Measurements from ENCODE around the gene PGC. TPM values are rescaled to one million over a fixed set of nuclear protein-coding genes. Genes with fewer than 3 reads are reported as not detected.
A peak's percentile ranks its signal among the peaks of the same experiment; 100 is the strongest.

Gene PGC
- total and polyA plus RNA-seq, 5 donors = 0.42 to 1.00 TPM; not detected in 3

- Histone ChIP-seq H3K9me3 (ENCODE audit: control insufficient read depth, low read length) (no peaks in the 10 kb centered on the region), H3K27ac (ENCODE audit: low read length) (no peak overlapping the region), H3K4me1 (ENCODE audit: control insufficient read depth, insufficient read depth, low read length) (peaks cover 23% of the 10 kb centered on the region), H3K4me3 (ENCODE audit: low read length) (no peak overlapping the region), H3K27me3 (ENCODE audit: control insufficient read depth, insufficient read depth) (no peaks in the 10 kb centered on the region)
- DNase-seq = no peak
- 86% methylated on average over 14 of the region's 14 CpGs for WGBS
- intact Hi-C loops (cut with DNase I) = no loop called here
- no peak for ATAC-seq
Measured at GRCh38 chr6:41702771-41703494, 44.3 kb downstream of the PGC start.

GRCh38 chr6:41702089-41702745 lies 45.0 kb downstream of the PGC start:
- Histone ChIP-seq H3K27me3 (ENCODE audit: control insufficient read depth, insufficient read depth) (no peaks in the 10 kb centered on the region), H3K4me1 (ENCODE audit: control insufficient read depth, insufficient read depth, low read length) (peaks cover 17% of the 10 kb centered on the region), H3K9me3 (ENCODE audit: control insufficient read depth, low read length) (no peaks in the 10 kb centered on the region), H3K4me3 (ENCODE audit: low read length) (no peak overlapping the region), H3K27ac (ENCODE audit: low read length) (no peak overlapping the region)
- WGBS = 93% methylated on average over 10 of the region's 10 CpGs
- ATAC-seq = no peak
- intact Hi-C loops (cut with DNase I) = no loop called here
- DNase-seq = no peak

- DNase-seq (peak; percentile 58 to 74 (median 71)), ATAC-seq (peak; percentile 44 to 79)
- 70% methylated on average over 20 of the region's 20 CpGs for WGBS
- H3K27ac ChIP-seq (ENCODE audit: low read length) = peak overlapping the region; percentile 55
- peaks cover 8% of the 10 kb centered on the region for H3K4me1 ChIP-seq (ENCODE audit: control insufficient read depth, insufficient read depth, low read length)
- H3K4me3 ChIP-seq (ENCODE audit: low read length) = no peak overlapping the region
- H3K27me3 ChIP-seq (ENCODE audit: control insufficient read depth, insufficient read depth) = no peaks in the 10 kb centered on the region
- no peaks in the 10 kb centered on the region for H3K9me3 ChIP-seq (ENCODE audit: control insufficient read depth, low read length)
- intact Hi-C loops (cut with DNase I) = no loop called here
Measured at GRCh38 chr6:41700463-41701347, 46.5 kb downstream of the PGC start.

- no peak overlapping the region for H3K27ac ChIP-seq (ENCODE audit: low read length)
- no peak for ATAC-seq
- intact Hi-C loops (cut with DNase I) = no loop called here
Measured at GRCh38 chr6:41699063-41699462, 48.1 kb downstream of the PGC start.

GRCh38 chr6:41697861-41698781 lies 49.1 kb downstream of the PGC start:
- peak overlapping the region; percentile 30 for H3K27ac ChIP-seq (ENCODE audit: low read length)
- intact Hi-C loops (cut with DNase I) = no loop called here
- peak in 1 of 2 donors; percentile 17 for ATAC-seq

More at GRCh38 chr6:41699063-41699462, 48.1 kb downstream of the PGC start:
- peaks cover 8% of the 10 kb centered on the region for H3K4me1 ChIP-seq (ENCODE audit: control insufficient read depth, insufficient read depth, low read length)
- H3K4me3 ChIP-seq (ENCODE audit: low read length) = no peak overlapping the region
- H3K9me3 ChIP-seq (ENCODE audit: control insufficient read depth, low read length) = no peaks in the 10 kb centered on the region
- no peaks in the 10 kb centered on the region for H3K27me3 ChIP-seq (ENCODE audit: control insufficient read depth, insufficient read depth)
- 80% methylated on average over 2 of the region's 2 CpGs for WGBS
- DNase-seq = no peak

GRCh38 chr6:41696788-41697187 lies 50.4 kb downstream of the PGC start:
- 97% methylated on average over 6 of the region's 6 CpGs for WGBS
- no peak for DNase-seq
- no peaks in the 10 kb centered on the region for H3K27me3 ChIP-seq (ENCODE audit: control insufficient read depth, insufficient read depth)
- H3K27ac ChIP-seq (ENCODE audit: low read length) = no peak overlapping the region
- no peak overlapping the region for H3K4me3 ChIP-seq (ENCODE audit: low read length)
- no peaks in the 10 kb centered on the region for H3K9me3 ChIP-seq (ENCODE audit: control insufficient read depth, low read length)
- H3K4me1 ChIP-seq (ENCODE audit: control insufficient read depth, insufficient read depth, low read length) = peaks cover 11% of the 10 kb centered on the region
- intact Hi-C loops (cut with DNase I) = no loop called here
- no peak for ATAC-seq

More at GRCh38 chr6:41697861-41698781, 49.1 kb downstream of the PGC start:
- no peak overlapping the region for H3K4me3 ChIP-seq (ENCODE audit: low read length)
- 48% methylated on average over 15 of the region's 15 CpGs for WGBS
- H3K4me1 ChIP-seq (ENCODE audit: control insufficient read depth, insufficient read depth, low read length) = peaks cover 11% of the 10 kb centered on the region
- H3K9me3 ChIP-seq (ENCODE audit: control insufficient read depth, low read length) = no peaks in the 10 kb centered on the region
- H3K27me3 ChIP-seq (ENCODE audit: control insufficient read depth, insufficient read depth) = no peaks in the 10 kb centered on the region
- no peak for DNase-seq

GRCh38 chr6:41695825-41696224 lies 51.4 kb downstream of the PGC start:
- no peaks in the 10 kb centered on the region for H3K9me3 ChIP-seq (ENCODE audit: control insufficient read depth, low read length)
- no peak for DNase-seq
- no peaks in the 10 kb centered on the region for H3K27me3 ChIP-seq (ENCODE audit: control insufficient read depth, insufficient read depth)
- 90% methylated on average over 6 of the region's 6 CpGs for WGBS
- no peak overlapping the region for H3K4me3 ChIP-seq (ENCODE audit: low read length)
- intact Hi-C loops (cut with DNase I) = no loop called here
- H3K27ac ChIP-seq (ENCODE audit: low read length) = no peak overlapping the region
- H3K4me1 ChIP-seq (ENCODE audit: control insufficient read depth, insufficient read depth, low read length) = peaks cover 8% of the 10 kb centered on the region
- ATAC-seq = no peak

GRCh38 chr6:41694815-41695526 lies 52.2 kb downstream of the PGC start:
- WGBS = 85% methylated on average over 6 of the region's 6 CpGs
- no peaks in the 10 kb centered on the region for H3K27me3 ChIP-seq (ENCODE audit: control insufficient read depth, insufficient read depth)
- intact Hi-C loops (cut with DNase I) = no loop called here
- ATAC-seq (no peak), DNase-seq (no peak)
- no peaks in the 10 kb centered on the region for H3K9me3 ChIP-seq (ENCODE audit: control insufficient read depth, low read length)
- H3K4me3 ChIP-seq (ENCODE audit: low read length) = no peak overlapping the region
- H3K27ac ChIP-seq (ENCODE audit: low read length) = no peak overlapping the region
- peaks cover 6% of the 10 kb centered on the region for H3K4me1 ChIP-seq (ENCODE audit: control insufficient read depth, insufficient read depth, low read length)

- Histone ChIP-seq H3K9me3 (ENCODE audit: control insufficient read depth, low read length) (no peaks in the 10 kb centered on the region), H3K27ac (ENCODE audit: low read length) (no peak overlapping the region), H3K4me1 (ENCODE audit: control insufficient read depth, insufficient read depth, low read length) (peaks cover 3% of the 10 kb centered on the region), H3K27me3 (ENCODE audit: control insufficient read depth, insufficient read depth) (no peaks in the 10 kb centered on the region), H3K4me3 (ENCODE audit: low read length) (no peak overlapping the region)
- ATAC-seq (peak; percentile 10 to 31), DNase-seq (no peak)
- WGBS = 67% methylated on average over 10 of the region's 10 CpGs
- intact Hi-C loops (cut with DNase I) = no loop called here
Measured at GRCh38 chr6:41693281-41694240, 53.6 kb downstream of the PGC start.

Measured in right cardiac atrium (tissue), 5 donors.